B cell (primary cell): ENCODE measurements around the gene DAP. TPM values are rescaled to one million over a fixed set of nuclear protein-coding genes. Genes with fewer than 3 reads are reported as not detected.

ENCODE experiments used
- ATAC-seq: fragments of 200-7000 bp; cut with Tn5 transposase; one replicate; pipeline ENCODE4 v1.10.0; 2021; ENCODE audit warnings: low read depth, mild to moderate bottlenecking, moderate number of reproducible peaks, moderate library complexity
- CTCF ChIA-PET: fragments of 350-600 bp; sonication (Branson Sonifier 250); formaldehyde crosslinking; loops from one replicate; lab custom pipeline; 2021; ENCODE audit warnings: antibody characterized with exemption, inconsistent platforms; lab: Charles Lee
- POLR2A ChIA-PET: fragments of 350-600 bp; sonication (Branson Sonifier 250); formaldehyde crosslinking; loops from one replicate; lab custom pipeline; 2021; ENCODE audit warnings: antibody characterized with exemption; lab: Charles Lee
- DNase-seq: peaks from one replicate; pipeline ENCODE4 v3.0.0; 2013
- H2AFZ ChIP-seq: 2 replicates; pipeline ENCODE4 v1.6.1; 2012; ENCODE audit warnings: mild to moderate bottlenecking, low read depth, low read length; ENCODE audit not compliant: insufficient read depth, poor library complexity, severe bottlenecking
- H3K27ac ChIP-seq, 2 donors: 1 replicate in 1 of 2; 2 replicates in 1 of 2; pipeline ENCODE4 v1.5.1; 2012 to 2013; ENCODE audit warnings: low read length in 2 of 2, mild to moderate bottlenecking in 2 of 2, moderate library complexity in 1 of 2
- H3K27me3 ChIP-seq, 4 experiments: fragments of 200-600 bp in 1 of 4; sonication (generic) in 1 of 4; replicated peaks in 1 of 4; 1 replicate in 2 of 4; 2 replicates in 2 of 4; pipeline versions ENCODE4 v1.6.1 to v1.7.0; 2013 to 2016; ENCODE audit warnings: low read length in 3 of 4, mild to moderate bottlenecking in 2 of 4, mixed read lengths in 1 of 4, moderate library complexity in 1 of 4; ENCODE audit not compliant: insufficient read depth in 4 of 4, control insufficient read depth in 3 of 4; ENCODE audit errors: control extremely low read depth in 1 of 4
- H3K36me3 ChIP-seq, 2 experiments: replicated peaks in 1 of 2; 1 replicate in 1 of 2; 2 replicates in 1 of 2; pipeline versions ENCODE4 v1.6.1 to v1.7.1; 2013; ENCODE audit warnings: low read length in 1 of 2; ENCODE audit not compliant: insufficient read depth in 2 of 2, control insufficient read depth in 1 of 2; ENCODE audit errors: control extremely low read depth in 1 of 2, extremely low read depth in 1 of 2
- H3K4me1 ChIP-seq, 2 donors: fragments of 200-600 bp in 1 of 2; sonication (generic) in 1 of 2; 1 replicate in 1 of 2; 2 replicates in 1 of 2; pipeline versions ENCODE4 v1.5.1 to v1.6.1; 2013 to 2017; ENCODE audit warnings: low read length in 2 of 2; ENCODE audit not compliant: control insufficient read depth in 2 of 2, insufficient read depth in 2 of 2
- H3K4me2 ChIP-seq: replicated peaks from 2 replicates; pipeline ENCODE3; 2012; ENCODE audit warnings: mild to moderate bottlenecking, low read depth, low read length; ENCODE audit not compliant: poor library complexity, severe bottlenecking
- H3K4me3 ChIP-seq, 5 experiments: fragments of 200-600 bp in 1 of 5; sonication (generic) in 1 of 5; 1 replicate in 3 of 5; 2 replicates in 2 of 5; pipeline versions ENCODE4 v1.5.1 to v1.7.0; 2011 to 2016; ENCODE audit warnings: low read length in 4 of 5, mild to moderate bottlenecking in 4 of 5, low read depth in 2 of 5, control low read depth in 1 of 5, moderate library complexity in 1 of 5; ENCODE audit not compliant: insufficient read depth in 1 of 5; ENCODE audit errors: control extremely low read depth in 1 of 5, extremely low read depth in 1 of 5
- H3K79me2 ChIP-seq: fragments of 200-600 bp; sonication (generic); one replicate; pipeline ENCODE4 v1.6.0; 2016; ENCODE audit warnings: low read length; ENCODE audit not compliant: control insufficient read depth, insufficient read depth
- H3K9ac ChIP-seq: fragments of 200-600 bp; sonication (generic); 2 replicates; pipeline ENCODE4 v1.6.1; 2017; ENCODE audit warnings: mild to moderate bottlenecking, low read length, moderate library complexity
- H3K9me3 ChIP-seq, 3 donors: one replicate each; pipeline versions ENCODE4 v1.6.1 to v1.7.1; 2013; ENCODE audit warnings: low read length in 2 of 3; ENCODE audit not compliant: control insufficient read depth in 2 of 3, insufficient read depth in 1 of 3; ENCODE audit errors: control extremely low read depth in 1 of 3
- H4K20me1 ChIP-seq: 2 replicates; pipeline ENCODE4 v1.6.0; 2012; ENCODE audit warnings: mild to moderate bottlenecking, low read length; ENCODE audit not compliant: insufficient read depth, control insufficient read depth, poor library complexity, severe bottlenecking
- H3K27ac Mint-ChIP-seq: one replicate; pipeline ENCODE4 v1.8.0; 2021; ENCODE audit warnings: mixed read lengths
- H3K27me3 Mint-ChIP-seq: one replicate; pipeline ENCODE4 v1.8.0; 2021; ENCODE audit warnings: mixed read lengths
- H3K4me1 Mint-ChIP-seq: one replicate; pipeline ENCODE4 v1.8.0; 2021; ENCODE audit warnings: mixed read lengths
- H3K4me3 Mint-ChIP-seq: one replicate; pipeline ENCODE4 v1.8.0; 2021; ENCODE audit warnings: mixed read lengths
- H3K9me3 Mint-ChIP-seq: one replicate; pipeline ENCODE4 v1.8.0; 2022; ENCODE audit warnings: mixed read lengths; ENCODE audit not compliant: insufficient read depth
- EZH2 ChIP-seq: IDR thresholded peaks from 2 replicates; pipeline ENCODE4 v1.6.1; 2012; ENCODE audit warnings: borderline replicate concordance, low read depth, mild to moderate bottlenecking, moderate library complexity, low read length; ENCODE audit not compliant: insufficient read depth, poor library complexity, severe bottlenecking
- WGBS: methylation state at CpG from one replicate; pipeline ENCODE4 v1.1.5; 2013; ENCODE audit warnings: missing lambda C conversion rate; ENCODE audit not compliant: insufficient coverage; 5-methylcytosine and 5-hydroxymethylcytosine counted together
- intact Hi-C: fragments of 100-400 bp; cut with micrococcal nuclease; formaldehyde crosslinking; loops from one replicate; pipeline ENCODE4 v1.10.0; 2022
- polyA plus RNA-seq: library from polyadenylated mRNA; depleted of rRNA; stranded (reverse); fragments of >200 nt; gene quantifications from 2 replicates; pipeline ENCODE4 v1.2.3, GENCODE V29; 2012
- total RNA-seq, 2 donors: library from RNA; stranded (reverse); fragments of 120-200 nt in 1 of 2; gene quantifications; 1 replicate in 1 of 2; 2 replicates in 1 of 2; pipeline versions ENCODE4 v1.2.3 to v1.2.4, GENCODE V29; 2013 to 2022
- TF ChIP-seq, protein P1 (sequence below): fragments of 200-600 bp; IDR thresholded peaks from one replicate; pipeline ENCODE4 v1.8.0; 2022; ENCODE audit warnings: antibody characterized with exemption, mild to moderate bottlenecking

Gene DAP
- total and polyA plus RNA-seq, 2 donors (not counting 1 experiment from before 2014, with no cell fraction given) = 42.6 to 49.8 TPM

DNA sequence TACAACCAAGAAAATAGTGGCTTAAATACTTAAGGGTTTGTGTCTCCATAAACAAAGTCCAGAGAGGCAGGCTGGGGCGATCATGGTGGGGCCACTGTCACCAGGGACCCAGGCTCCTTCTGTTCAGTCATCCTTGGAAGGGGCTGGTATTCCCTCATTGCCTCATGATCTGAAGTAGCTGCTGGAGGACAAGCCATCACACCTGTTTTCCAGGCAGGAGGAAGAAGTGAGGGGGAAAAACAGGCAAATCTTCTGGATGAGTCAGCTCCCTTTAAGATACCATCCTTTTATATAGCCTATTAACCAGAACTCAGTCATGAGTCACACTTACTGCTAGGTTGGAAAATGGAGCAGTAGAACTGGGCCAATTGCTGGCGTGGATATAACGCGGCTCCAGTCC, 92.3 kb downstream of the DAP start:
- Histone ChIP-seq H4K20me1 (no peaks in the 10 kb centered on the region), H3K4me2 (no peak overlapping the region), H3K27me3 (no peaks in the 10 kb centered on the region), H3K4me1 (no peaks in the 10 kb centered on the region), H3K79me2 (no peaks in the 10 kb centered on the region), H3K4me3 (no peak overlapping the region), H3K27ac (no peak overlapping the region), H2AFZ (no peak overlapping the region), H3K36me3 (no peaks in the 10 kb centered on the region), H3K9me3 (no peaks in the 10 kb centered on the region), H3K9ac (no peak overlapping the region)
- Mint-ChIP-seq H3K4me1 (peaks cover 2% of the 10 kb centered on the region), H3K9me3 (no peaks in the 10 kb centered on the region), H3K27ac (no peak overlapping the region), H3K4me3 (no peak overlapping the region), H3K27me3 (no peaks in the 10 kb centered on the region)
- TF ChIP-seq, protein P1, sequence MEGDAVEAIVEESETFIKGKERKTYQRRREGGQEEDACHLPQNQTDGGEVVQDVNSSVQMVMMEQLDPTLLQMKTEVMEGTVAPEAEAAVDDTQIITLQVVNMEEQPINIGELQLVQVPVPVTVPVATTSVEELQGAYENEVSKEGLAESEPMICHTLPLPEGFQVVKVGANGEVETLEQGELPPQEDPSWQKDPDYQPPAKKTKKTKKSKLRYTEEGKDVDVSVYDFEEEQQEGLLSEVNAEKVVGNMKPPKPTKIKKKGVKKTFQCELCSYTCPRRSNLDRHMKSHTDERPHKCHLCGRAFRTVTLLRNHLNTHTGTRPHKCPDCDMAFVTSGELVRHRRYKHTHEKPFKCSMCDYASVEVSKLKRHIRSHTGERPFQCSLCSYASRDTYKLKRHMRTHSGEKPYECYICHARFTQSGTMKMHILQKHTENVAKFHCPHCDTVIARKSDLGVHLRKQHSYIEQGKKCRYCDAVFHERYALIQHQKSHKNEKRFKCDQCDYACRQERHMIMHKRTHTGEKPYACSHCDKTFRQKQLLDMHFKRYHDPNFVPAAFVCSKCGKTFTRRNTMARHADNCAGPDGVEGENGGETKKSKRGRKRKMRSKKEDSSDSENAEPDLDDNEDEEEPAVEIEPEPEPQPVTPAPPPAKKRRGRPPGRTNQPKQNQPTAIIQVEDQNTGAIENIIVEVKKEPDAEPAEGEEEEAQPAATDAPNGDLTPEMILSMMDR = no peak
- TF ChIP-seq EZH2 = no peak
- ChIA-PET CTCF (no interaction called here), POLR2A (no interaction called here)
- intact Hi-C loops = no loop called here
- DNase-seq = no peak
- 97% methylated on average over 4 of the region's 4 CpGs for WGBS
- ATAC-seq = no peak

GRCh38 chr5:10667431-10668057, 93.5 kb downstream of the DAP start:
- H3K4me3 Mint-ChIP-seq = no peak overlapping the region
- no peaks in the 10 kb centered on the region for H3K4me1 ChIP-seq
- H4K20me1 ChIP-seq = no peaks in the 10 kb centered on the region
- no peak overlapping the region for H3K4me2 ChIP-seq
- no peaks in the 10 kb centered on the region for H3K79me2 ChIP-seq
- ATAC-seq (no peak), DNase-seq (no peak)
- no CpG with 5 or more reads among the region's 6 CpGs for WGBS
- H3K9me3 ChIP-seq = no peaks in the 10 kb centered on the region
- H3K36me3 ChIP-seq = no peaks in the 10 kb centered on the region
- no peak overlapping the region for H3K27ac ChIP-seq
- POLR2A ChIA-PET = no interaction called here
- H3K27ac Mint-ChIP-seq = no peak overlapping the region
- H3K9ac ChIP-seq = no peak overlapping the region
- no peak overlapping the region for H2AFZ ChIP-seq
- H3K4me3 ChIP-seq = no peak overlapping the region
- peaks cover 2% of the 10 kb centered on the region for H3K4me1 Mint-ChIP-seq
- CTCF ChIA-PET = no interaction called here
- no peaks in the 10 kb centered on the region for H3K9me3 Mint-ChIP-seq
- H3K27me3 Mint-ChIP-seq = no peaks in the 10 kb centered on the region
- no peaks in the 10 kb centered on the region for H3K27me3 ChIP-seq
- TF ChIP-seq, protein P1 = no peak
- TF ChIP-seq EZH2 = no peak
- intact Hi-C loops = no loop called here
